Activated CD4-positive, alpha-beta T cell treated with anti-CD3 and anti-CD28 coated beads for 24 hours (primary cell): ENCODE measurements around the gene NCOA5.
A peak's percentile ranks its signal among the peaks of the same experiment; 100 is the strongest.

Experiments used
- DNase-seq, 2 donors: peaks; one replicate each; pipeline ENCODE4 v3.0.0-alpha.2; 2020; ENCODE audit warnings: low read depth in 2 of 2

The NCOA5 gene

GRCh38 chr20:46089417-46090388 is at the start of gene NCOA5:
Gene NCOA5, minus strand, starts transcription at chr20:46089962. Its CDS starts 10,538 bp downstream, at chr20:46079424.
- DNase-seq, result peak; percentile 86 to 90

GRCh38 chr20:46139266-46139889 is 49.6 kb upstream of the NCOA5 start:
- no peak for DNase-seq

- DNase-seq, result no peak
Measured at GRCh38 chr20:46137816-46138215, 48.1 kb upstream of the NCOA5 start.

- no peak for DNase-seq
Measured at GRCh38 chr20:46135856-46136633, 46.3 kb upstream of the NCOA5 start.

GRCh38 chr20:46134716-46135115 is 45.0 kb upstream of the NCOA5 start:
- no peak for DNase-seq

- DNase-seq, result no peak
Measured at GRCh38 chr20:46133886-46134654, 44.3 kb upstream of the NCOA5 start.

- DNase-seq, result peak; percentile 50 to 51
Measured at GRCh38 chr20:46132705-46133120, 43.0 kb upstream of the NCOA5 start.

GRCh38 chr20:46131396-46131795 is 41.6 kb upstream of the NCOA5 start:
- DNase-seq, result no peak

GRCh38 chr20:46130534-46130933 is 40.8 kb upstream of the NCOA5 start:
- DNase-seq, result no peak

GRCh38 chr20:46129955-46130481 is 40.3 kb upstream of the NCOA5 start:
- DNase-seq, result no peak

GRCh38 chr20:46128310-46129151 is 38.8 kb upstream of the NCOA5 start:
- DNase-seq, result no peak

- no peak for DNase-seq
Measured at GRCh38 chr20:46127396-46128010, 37.7 kb upstream of the NCOA5 start.

GRCh38 chr20:46126440-46127056 is 36.8 kb upstream of the NCOA5 start:
- no peak for DNase-seq

- DNase-seq, result no peak
Measured at GRCh38 chr20:46123482-46124245, 33.9 kb upstream of the NCOA5 start.

GRCh38 chr20:46122516-46123481 is 33.0 kb upstream of the NCOA5 start:
- DNase-seq, result no peak

- no peak for DNase-seq
Measured at GRCh38 chr20:46122071-46122470, 32.3 kb upstream of the NCOA5 start.

GRCh38 chr20:46121184-46121930 is 31.6 kb upstream of the NCOA5 start:
- DNase-seq, result no peak
